Activated CD4-positive, CD25-positive, alpha-beta regulatory T cell treated with anti-CD3 and anti-CD28 coated beads, Interleukin-2, amount 50 U/mL, for 24 hours (primary cell): Measurements from ENCODE around the gene DOCK3.
"Not testable (repeated sequence)": the region's sequence is repeated elsewhere in the genome, so short reads cannot be mapped to it uniquely, and the experiment has no call there.

ENCODE experiments used
- ATAC-seq, 2 donors: fragments of 150-1000 bp; cut with Tn5 transposase; one replicate each; pipeline ENCODE4 v1.10.0; 2021; ENCODE audit warnings: mild to moderate bottlenecking in 1 of 2, moderate library complexity in 1 of 2

The DOCK3 gene

DNA sequence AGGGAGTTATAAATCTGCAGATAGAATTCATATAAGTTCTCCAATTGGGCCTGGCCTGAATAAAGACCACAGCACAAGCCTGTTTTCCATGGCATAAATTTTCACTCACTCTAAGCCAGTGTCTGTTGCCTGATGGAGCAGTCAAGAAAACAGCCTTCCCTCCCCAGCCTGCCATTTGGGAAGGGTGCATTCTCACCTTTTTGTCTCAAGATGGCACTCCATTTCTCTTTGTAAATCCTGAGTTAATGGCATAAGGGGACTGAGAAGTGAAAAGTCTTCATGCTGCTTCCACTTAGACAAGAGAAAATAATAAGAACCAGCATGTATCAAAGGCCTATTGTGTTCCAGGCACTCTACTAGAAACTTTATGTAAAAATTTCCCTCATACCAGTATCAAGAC lies 594.7 kb downstream of the DOCK3 start:
- no peak for ATAC-seq

DNA sequence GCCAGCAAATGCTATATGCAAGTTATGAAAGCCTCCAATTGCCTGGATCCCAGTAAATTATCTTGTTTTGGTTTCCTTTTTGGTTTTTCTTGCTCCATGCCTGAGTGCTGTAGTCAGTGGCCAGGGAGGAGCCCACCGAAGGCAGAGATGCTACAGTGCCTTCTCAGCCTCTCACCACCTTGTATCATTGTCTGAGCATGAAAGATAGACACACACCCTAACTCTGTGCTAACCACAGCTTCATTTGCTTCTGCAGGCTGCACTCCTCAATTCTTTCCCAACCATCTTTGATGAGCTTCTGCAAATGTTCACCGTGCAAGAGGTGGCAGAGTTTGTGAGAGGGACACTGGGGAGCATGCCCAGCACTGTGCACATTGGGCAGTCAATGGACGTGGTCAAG lies 595.8 kb downstream of the DOCK3 start:
- no peak for ATAC-seq

DNA sequence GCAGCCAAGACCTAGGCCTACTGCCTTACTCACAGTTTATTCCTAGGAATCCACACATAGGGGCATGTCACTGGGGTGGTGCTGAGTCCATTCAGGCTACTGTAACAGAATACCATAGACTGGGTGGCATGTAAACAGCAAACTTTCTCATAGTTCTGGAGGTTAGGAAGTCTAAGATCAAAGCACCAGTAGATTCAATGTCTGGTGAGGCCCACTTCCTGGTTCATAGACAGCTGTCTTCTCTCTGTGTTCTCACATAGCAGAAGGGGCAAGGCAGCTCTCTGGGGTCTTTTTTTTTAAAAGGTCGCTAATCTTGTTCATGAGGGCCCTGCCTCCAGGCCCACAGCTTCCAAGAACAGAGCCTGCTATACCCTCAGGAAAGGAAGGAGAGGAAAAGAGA lies 596.4 kb downstream of the DOCK3 start:
- ATAC-seq, result peak in 1 of 2 donors; percentile 20

DNA sequence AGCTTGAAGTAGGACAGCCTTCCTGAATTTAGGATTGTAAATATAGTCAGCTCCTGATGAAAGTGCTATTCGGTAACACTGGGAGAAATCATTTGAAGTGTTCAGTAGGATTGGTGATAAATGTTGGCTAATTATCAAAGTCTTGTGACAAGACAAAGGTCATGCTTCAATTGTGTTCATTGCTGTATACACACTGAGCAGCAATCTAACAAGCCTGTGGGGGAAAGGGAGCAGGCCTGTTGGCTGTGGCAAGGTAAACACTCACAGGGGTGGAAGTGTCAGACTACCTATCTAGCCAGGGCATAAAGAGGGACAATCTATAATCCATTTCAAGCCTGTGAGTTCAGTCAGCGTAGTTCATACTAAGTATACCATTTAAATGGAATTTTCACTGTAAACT lies 599.3 kb downstream of the DOCK3 start:
- no peak for ATAC-seq

DNA sequence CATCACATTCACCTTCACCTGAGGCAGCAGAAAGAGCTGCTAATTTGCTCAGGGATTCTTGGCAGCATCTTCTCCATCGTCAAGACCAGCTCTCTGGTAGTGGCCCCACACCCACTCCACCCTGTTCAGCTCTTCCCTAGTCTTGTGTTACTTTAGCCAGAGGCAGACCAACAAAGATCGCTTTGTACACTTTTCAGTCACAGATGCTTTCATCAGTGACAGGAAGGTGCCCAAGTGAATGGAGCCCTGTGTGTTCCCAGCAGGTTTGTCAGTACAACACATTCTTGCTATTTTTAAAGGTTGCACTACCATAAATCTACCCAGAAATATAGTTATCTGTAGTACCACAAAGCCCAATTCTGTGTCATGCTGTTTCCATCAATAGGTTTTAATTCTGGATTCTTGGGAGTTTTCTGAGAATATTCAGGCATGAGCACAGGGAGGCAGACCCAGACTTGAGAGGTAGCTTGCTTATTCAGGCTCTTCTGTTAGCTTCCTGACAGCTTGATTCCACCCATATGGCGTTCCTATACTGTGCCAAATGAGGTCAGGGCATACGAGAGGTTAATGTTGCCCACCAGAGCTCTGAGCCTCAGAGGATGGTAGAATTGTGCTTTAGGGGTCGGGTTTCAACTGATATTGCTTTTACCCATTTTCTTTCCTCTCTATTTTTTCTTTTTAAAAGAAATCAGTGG lies 600.5 kb downstream of the DOCK3 start:
- ATAC-seq, result no peak

DNA sequence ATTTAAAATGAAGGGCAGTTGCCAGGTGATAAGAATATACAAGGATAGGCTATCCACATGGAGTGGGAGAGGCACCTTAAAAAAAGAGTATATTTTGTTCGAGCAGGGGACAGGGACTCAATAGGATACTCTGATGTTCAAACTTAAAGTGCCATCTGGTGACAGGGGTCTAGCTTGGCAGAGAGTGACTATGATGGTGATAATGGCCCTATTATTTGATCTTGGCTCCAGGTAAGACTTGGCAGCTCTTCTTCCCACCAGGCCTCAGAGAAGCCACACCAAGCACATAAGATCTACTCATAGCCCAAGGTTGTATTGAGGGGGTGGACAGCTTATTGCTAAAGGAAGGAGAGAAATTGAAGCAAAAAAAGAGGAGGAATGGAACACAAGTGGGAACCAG lies 601.3 kb downstream of the DOCK3 start:
- no peak for ATAC-seq

DNA sequence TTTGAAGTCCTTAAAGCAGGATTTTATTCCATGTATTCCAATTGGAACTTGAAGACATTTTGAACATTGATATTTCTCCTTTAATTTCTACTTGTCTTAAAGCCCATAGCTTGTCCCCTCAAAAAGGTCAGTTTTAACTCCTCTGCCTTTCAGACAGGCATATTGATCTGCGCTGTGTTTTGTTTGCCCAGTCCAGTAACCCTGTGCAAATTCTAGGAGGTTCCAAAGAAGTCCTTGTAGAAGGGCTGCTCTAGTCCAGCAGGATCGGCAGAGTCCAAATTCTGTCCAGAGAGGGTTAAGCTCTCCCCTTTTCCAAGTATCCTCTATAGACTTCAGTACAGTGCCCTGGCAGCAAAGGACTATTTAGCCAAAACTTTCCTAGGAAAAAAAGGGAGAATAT lies 604.7 kb downstream of the DOCK3 start:
- no peak for ATAC-seq

DNA sequence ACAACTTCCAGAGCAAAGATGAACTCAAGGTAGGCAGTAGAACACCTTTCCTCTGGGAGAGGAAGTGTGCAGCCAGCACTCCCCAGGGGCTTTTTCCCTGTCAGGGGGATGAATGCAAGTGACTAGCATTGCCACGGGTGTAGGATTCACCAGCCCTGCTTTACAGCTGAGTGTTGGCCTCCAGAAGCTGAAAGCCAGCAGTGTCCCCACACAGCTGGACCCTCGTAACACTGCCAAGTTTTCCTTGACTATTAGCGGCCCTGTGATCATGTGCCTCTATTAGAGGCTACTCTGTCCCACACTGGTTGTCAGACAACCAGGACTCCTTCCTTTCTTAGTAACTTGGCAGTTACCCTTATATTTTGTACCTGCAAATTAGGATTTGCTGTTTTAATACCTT lies 605.4 kb downstream of the DOCK3 start:
- no peak for ATAC-seq

DNA sequence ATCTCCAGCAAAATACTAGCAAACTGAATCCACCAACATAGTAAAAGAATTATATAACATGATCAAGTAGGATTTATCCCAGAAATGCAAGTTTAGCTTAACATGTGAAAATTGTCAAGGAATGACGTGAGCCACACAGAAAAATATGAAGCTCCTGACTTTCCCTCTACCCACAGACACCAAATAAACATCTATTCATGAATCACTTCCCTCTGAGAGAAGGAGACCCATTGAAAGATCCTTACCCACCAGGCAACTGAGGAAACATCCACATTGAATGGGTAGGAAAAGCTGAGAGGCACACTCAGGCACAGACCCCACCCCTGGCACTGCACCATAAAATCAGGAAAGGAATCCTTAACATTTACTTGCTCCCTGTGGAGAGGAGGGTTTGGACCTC lies 608.2 kb downstream of the DOCK3 start:
- ATAC-seq, result no peak

DNA sequence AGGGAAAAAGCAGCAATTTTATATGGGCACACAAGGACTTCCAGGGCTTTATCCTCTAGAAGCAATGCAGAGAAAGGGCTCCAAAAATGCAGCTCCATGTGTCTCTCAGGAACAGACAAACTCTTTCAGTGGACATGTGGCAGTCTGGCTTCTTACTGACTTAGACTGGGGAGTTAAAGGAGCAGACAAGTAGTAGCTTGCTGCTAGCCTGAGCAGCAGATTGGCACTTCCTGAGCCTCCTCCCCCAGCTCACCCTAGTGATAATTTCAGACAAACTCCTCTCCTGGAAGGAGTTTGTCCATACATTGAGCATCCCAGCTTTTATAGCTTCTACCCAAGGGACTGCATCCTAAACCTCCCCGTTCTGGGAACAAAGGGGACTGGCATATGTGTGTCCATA lies 608.7 kb downstream of the DOCK3 start:
- no peak for ATAC-seq

DNA sequence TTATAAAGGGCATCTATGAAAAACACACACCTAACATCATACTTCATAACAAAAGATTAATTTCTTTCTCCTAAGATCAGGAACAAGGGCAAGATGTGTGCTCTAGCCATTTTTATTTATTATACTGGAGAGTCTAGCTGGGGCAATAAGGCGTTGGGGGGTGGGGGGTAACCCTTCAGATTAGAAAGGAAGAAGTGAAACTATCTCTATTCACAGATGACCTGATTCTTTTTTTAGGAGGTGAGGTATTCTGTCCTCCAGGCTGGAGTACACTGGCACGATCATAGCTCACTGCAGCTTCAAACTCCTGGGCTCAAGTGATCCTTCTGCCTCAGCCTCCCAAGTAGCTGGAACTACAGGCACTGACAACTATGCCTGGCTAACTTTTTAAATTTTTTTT lies 620.9 kb downstream of the DOCK3 start:
- no peak for ATAC-seq

DNA sequence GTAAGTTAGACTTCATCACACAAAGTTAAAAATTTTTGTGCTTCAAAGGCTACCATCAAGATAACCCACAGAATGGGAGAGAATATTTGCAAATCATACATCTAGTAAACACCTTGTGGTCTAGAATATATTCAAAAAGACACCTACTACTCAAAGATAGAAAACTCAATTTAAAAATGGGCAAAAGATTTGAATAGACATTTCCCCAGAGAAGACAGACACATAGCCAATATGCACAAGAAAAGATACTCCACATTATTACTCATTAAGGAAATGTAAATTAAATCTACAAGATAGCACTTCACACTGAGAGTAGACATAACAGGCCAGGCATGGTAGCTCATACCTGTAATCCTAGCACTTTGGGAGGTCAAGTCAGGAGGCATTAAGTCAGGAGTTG lies 622.6 kb downstream of the DOCK3 start:
- no peak for ATAC-seq

DNA sequence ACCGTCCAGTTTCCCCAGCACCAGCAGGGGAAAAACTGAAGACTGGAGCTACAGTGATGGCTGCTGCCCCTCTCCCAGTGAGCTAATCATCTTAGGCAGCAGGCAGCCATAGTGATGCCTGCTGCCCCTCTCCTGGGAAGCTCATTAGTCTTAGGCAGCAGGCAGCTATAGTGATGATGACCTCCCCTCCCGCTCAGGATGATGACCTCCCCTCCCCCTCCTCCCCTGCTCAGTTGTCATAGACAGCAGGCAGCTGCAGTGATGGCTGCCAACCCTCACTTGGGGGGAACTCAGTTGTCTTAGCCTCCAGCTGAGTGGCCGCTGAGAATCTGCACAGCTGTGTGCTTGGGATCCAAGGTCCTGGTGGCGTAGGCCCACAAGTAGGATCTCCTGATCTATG lies 629.5 kb downstream of the DOCK3 start:
- ATAC-seq, result no peak

DNA sequence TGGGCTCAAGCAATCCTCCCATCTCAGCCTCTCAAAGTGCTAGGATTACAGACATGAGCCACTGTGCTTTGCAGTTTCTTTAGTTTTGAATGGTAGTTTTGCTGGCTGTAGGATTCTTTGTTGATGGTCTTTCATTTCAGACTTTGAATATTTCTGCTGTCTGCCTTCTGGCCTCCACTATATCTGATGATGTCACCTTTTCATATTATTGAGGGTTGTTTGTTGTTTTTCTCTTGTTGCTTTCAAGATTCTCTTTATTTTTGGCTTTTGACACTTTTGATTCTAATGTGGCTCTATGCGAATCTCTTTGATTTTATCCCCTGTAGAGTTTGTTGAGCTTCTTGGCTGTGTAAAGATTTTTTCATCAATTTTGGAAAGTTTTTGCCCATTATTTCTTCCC lies 631.4 kb downstream of the DOCK3 start:
- no peak for ATAC-seq

DNA sequence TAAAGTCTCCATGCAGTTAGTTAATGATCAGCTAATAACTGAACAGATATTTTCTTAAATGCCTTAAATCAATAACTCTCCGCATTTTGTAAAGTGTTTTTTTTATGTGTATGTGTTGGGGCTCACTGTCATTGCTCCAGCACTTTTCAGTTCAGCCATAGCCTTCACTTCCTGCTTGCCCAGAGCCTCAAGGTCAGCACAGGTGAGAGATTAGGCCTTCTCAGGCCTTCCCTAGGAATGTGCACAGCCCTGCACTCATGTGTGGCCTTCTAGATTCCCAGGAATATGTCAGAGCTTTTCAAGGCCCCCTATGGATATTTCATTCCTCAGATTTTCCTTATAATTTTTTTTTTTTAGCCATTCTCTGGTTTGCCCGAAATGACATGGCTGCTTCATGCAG lies 632.7 kb downstream of the DOCK3 start:
- no peak for ATAC-seq

DNA sequence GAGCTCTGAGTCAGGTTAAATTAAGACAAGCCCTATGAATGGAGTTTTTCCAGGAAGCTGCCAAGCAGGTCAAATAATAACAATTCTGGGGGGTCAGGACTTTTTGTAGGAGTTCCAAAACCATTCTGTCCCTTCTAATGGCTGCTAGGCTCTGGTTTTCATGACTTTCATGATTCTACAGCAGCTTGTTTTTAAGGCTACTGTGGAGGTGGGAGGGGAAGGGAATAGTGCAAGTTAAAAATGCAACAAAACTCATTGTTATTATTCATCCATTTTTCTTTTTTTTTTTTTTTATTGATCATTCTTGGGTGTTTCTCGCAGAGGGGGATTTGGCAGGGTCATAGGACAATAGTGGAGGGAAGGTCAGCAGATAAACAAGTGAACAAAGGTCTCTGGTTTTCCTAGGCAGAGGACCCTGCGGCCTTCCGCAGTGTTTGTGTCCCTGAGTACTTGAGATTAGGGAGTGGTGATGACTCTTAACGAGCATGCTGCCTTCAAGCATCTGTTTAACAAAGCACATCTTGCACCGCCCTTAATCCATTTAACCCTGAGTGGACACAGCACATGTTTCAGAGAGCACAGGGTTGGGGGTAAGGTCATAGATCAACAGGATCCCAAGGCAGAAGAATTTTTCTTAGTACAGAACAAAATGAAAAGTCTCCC lies 633.3 kb downstream of the DOCK3 start:
- ATAC-seq, result not testable (repeated sequence)

DNA sequence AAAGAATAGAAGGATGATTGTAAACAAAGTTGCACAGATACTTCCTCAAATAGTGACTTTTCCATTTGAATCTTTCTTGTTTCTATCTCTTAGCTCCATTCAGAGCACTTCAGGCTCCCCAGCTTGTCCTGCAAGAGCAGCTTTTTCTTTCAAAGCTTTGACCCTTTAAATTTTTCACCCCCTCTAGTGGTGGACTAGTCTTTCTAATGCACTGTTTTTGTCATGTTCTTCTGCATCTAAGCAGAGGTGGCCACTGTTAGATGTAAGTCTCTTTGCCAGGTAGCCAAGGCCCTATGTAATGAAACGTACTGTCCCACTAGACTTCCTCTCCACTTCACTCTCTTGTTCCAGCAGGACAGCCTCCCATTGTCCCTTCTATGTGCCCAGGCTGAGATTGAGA lies 636.3 kb downstream of the DOCK3 start:
- ATAC-seq, result no peak

DNA sequence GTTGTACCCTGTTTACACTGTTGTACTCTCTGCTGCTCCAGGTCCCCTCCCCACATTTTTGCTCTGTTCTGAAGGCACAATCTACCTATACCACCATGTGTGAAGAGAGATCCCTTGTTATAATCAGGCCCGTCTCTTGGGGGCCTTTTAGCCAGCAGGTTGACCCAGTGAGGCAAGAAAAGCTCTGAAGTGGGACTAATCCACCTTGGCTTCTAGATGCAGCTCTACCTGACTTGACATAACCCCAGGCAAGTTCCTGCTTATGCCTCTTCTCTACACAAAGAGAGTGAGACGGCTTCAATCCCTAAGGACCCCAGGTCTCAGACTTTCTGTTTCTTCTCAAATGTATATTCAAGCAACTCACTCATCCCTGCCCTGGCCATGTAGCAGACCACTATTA lies 653.5 kb downstream of the DOCK3 start:
- no peak for ATAC-seq

DNA sequence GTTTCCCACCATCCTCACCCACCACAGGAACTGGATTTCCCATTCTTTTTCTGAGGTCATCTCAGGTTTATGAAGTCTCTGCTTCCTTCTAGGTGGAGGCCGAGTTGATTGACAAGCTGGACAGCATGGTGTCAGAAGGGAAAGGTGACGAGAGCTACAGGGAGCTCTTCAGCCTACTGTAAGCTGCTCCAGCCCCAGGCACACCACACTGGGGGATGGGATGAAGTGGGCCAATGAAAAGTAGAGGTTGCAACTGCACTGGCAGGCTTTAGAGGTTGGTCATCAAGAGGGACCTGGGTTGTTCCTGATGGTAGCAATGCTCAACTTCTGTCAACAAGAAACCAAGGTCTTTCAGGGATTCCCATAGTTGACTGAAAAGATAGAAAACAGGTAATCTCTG lies 655.3 kb downstream of the DOCK3 start:
- no peak for ATAC-seq

DNA sequence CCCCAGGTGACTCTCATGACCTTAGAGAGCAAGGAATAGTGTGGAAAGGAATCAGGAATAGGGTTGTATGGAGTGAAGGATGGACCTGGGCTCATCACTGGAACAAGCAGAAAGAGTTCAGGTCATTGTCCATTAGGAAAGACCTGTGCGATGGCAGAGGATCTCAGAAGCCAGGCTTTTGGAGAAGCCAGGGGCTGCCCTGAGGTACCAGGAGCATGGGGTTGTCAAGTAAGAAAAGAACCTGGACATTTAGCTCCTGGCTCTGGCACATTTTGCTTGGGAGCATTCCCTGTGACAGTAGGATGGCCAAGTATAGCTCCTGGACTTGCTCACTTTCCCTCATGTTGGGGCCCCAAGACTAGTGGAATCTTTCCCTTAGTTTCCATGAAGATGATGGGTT lies 657.4 kb downstream of the DOCK3 start:
- no peak for ATAC-seq

DNA sequence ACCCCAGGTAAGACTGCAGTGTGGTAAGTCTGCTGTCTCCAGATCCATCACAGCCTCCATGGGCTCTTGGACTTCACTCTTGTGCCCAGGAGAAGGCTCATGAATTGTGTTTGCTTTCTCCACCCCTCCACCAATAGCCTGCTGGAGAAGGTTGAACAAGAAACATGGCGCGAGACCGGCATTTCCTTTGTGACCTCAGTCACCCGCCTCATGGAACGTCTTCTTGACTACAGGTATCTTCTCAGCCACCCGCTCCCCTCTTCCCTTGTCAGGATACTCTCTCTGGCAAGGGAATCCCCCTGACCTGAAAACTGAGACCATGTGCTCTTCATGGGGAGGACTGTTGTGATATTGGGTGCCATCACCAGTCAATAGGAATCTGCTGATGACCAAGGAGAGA lies 658.3 kb downstream of the DOCK3 start:
- no peak for ATAC-seq

DNA sequence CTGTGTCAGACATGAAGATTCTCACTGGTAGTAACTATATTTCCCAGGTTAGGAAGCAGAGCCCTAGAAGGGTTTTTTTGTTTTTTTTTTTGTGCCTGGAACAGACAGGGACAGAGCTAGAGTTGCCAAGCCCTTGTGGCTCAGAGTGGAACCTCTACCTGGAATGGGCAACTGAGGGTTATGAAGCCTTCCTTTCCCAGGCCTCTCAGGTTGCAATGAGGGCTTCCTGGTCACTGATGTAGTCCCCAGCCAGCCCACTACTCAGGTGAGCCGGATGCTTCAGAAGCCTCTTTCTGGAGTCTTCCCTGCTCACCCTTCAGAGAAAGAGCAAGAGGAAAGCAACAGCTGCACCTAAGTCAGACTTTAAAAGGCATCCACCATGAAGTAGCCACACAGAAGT lies 661.5 kb downstream of the DOCK3 start:
- ATAC-seq, result no peak

DNA sequence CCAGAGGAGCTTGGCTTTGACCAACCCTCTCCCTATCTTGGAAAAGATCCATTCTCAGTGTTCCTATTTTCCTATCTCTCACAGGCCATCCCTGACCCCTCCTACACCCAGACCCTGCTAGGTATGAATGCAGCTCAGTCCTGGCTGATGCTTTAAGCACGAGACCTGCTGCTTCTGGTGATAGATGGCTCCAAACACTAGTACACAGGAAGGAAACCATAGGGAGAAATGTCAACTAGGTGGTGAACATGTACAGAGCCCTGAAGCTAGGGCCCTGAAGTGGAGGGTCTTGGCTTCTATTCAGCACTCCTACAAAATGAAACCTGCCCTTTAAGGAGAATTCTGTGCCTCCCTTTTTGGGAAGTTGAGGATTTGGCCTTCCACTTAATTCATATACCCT lies 662.9 kb downstream of the DOCK3 start:
- ATAC-seq, result no peak

DNA sequence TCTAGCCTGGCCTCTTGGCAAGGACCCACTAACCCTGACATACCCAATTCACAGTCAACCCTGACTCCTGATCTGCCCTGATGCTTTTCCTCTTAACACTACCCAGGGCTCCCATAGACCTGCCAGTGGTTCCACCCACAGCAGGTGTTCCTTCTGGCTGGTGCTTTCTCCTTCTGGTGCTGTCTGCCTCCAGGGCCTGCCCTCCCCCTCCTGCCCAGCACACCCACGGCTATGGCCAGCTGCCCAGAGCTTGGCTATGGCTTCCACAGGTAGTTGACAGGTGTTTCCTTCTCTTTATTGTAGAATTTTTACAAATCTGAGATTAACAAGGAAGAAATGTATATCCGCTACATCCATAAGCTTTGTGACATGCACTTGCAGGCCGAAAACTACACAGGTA lies 663.9 kb downstream of the DOCK3 start:
- no peak for ATAC-seq
